NCI-H2227 treated with DMSO at 0.1 percent for 48 hours (cell line): ENCODE measurements around the gene SERPINB8.
A peak's percentile ranks its signal among the peaks of the same experiment; 100 is the strongest.
"Not testable (repeated sequence)": the region's sequence is repeated elsewhere in the genome, so short reads cannot be mapped to it uniquely, and the experiment has no call there.

Experiments used
- DNase-seq: peaks from one replicate; lab custom pipeline; 2025; lab: John Stamatoyannopoulos, UW

The SERPINB8 gene, protein sequence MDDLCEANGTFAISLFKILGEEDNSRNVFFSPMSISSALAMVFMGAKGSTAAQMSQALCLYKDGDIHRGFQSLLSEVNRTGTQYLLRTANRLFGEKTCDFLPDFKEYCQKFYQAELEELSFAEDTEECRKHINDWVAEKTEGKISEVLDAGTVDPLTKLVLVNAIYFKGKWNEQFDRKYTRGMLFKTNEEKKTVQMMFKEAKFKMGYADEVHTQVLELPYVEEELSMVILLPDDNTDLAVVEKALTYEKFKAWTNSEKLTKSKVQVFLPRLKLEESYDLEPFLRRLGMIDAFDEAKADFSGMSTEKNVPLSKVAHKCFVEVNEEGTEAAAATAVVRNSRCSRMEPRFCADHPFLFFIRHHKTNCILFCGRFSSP

DNA sequence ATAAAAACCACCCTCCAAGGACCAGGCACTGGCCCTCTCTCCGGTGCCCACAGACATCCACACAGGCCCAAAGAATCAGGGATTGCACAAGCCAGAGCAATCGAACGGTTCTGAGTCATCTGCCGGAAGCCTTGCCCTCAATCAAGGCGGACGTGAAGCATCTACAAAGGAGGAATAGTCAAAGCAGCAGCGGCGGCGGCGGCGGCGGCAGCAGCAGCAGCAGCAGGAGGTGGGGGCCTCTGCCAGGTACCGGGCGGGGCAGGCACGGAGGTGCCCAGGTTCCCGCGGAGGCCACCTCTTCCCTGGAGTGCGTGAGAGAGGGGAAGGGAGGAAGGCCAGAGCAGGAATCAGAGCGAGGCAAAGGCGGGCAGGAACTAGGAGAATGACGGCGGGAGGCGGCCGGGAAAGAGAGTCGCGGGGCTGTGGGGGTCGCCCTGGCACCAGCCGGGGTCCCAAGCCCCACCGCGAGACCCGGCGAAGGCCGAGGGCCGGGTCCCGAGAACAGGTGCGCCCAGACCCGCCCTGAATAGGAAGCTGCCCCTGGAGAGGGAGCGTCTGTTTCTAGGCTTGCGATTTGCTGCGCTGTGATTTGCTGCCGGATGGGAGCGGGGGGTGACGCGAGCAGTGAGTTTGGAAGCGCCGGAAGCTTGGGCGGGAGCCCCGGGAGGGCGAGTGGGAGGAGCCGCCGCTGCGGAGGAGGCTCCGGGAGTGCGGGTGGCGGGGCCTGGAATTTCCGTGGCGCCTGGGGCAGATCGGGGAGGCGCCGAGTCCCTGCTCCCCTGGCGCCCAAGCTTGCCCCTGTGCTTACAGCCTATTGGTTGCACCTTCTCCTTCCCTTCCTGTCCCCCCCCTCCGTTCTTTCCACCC, at the start of gene SERPINB8:
Gene SERPINB8, plus strand, starts transcription at position 140 of the 867 bp plus-strand sequence. CDS start 8,228 bp downstream, outside the sequence.
- DNase-seq = peak; percentile 93

DNA sequence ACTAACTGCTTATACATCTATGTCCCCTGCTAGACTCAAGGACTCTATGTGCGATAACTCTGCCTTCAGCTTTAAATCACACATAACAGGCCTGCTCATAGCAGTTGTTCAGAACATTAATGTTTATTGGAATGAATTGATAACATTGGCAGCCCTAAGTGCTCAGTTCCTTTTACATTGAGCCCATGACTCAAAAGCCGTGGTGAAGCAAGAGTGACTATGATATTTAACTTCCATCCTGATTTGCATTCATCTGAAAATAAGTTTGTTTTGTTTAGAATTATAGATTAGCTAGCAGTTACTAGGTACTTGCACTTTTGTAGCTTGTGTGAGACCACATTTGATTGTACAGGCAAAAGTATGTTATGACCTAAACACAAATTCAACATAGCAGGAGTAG, 47.8 kb upstream of the SERPINB8 start:
- no peak for DNase-seq

DNA sequence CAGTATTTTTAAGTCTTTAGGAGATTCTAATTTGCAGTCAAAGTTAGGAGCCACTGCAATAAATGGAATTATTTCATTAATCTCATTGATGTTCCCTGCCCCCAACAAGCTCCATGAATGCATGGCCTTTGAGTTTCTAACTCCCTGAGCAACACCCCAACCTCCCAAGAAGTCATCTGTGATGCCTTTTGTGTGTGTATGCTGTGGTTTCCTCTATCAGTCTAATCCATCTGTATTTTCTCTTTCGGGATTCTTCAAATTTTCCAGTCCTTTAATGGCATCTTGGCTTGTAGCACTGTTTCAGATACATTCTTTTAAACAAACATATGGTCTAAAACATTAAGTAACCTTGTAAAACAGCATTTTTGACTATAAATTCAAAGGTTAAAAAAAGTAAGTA, 45.3 kb upstream of the SERPINB8 start:
- DNase-seq = no peak

DNA sequence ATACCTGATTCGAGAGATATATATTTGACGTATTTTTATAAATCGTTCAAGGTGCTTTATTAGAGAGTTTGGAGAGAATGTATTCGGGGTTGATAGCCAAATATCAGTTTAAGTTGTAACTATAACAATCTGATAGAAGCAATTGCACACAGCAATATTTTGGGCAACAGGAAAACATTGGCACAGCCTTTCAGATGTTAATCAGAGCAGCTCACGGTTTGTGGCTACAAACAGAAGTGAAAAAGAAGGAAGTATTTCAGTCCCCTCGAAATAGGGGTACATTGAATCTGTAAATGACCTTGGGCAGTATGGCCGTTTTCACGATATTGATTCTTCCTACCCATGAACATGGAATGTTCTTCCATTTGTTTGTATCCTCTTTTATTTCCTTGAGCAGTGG, 41.5 kb upstream of the SERPINB8 start:
- no peak for DNase-seq

DNA sequence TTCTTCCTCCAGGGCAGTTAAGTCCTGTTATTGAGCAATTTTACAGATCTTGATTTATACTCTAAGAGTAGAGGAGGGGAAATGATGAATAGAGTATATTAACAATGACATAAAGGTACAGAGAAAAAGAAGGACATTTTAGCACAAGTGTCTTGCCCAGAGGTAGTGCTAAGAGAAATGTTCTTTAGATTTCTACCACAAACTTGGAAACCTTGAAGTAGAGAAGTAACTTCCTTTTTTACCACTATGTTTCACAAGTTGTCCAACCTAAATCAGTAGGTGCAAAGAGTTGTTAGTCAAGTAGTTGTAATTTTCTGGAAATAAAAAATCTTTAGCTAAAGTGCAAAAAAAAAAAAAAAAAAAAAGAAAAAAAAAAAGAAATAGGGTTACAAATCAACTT, 40.5 kb upstream of the SERPINB8 start:
- DNase-seq = not testable (repeated sequence)

DNA sequence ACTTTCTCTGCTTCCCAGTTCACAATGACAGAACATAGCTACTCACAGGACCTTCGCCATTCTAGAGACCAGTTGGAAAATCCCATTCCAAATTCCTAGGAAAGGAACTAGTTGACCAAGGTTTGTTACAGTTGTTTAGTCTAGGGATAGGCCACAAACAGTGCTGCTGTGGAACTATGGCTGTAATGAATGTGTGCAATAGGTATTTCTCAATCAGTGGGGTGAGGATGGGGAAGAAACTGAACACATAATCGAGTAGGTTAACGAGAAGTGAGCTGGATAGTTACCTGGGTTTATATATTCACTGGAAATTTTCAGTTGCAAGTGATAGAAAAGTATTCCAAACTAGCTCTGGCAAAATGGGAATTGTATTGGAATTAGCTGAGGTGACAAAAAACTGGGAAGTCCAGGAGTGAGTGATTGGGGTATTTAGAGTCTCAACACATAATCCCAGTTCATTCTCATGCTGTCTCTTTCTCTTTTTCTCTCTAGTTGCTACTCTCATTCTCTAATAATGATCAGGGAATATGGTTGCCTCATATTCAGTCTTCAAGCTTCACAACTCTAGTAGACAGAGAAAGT, 39.0 kb upstream of the SERPINB8 start:
- DNase-seq = no peak

DNA sequence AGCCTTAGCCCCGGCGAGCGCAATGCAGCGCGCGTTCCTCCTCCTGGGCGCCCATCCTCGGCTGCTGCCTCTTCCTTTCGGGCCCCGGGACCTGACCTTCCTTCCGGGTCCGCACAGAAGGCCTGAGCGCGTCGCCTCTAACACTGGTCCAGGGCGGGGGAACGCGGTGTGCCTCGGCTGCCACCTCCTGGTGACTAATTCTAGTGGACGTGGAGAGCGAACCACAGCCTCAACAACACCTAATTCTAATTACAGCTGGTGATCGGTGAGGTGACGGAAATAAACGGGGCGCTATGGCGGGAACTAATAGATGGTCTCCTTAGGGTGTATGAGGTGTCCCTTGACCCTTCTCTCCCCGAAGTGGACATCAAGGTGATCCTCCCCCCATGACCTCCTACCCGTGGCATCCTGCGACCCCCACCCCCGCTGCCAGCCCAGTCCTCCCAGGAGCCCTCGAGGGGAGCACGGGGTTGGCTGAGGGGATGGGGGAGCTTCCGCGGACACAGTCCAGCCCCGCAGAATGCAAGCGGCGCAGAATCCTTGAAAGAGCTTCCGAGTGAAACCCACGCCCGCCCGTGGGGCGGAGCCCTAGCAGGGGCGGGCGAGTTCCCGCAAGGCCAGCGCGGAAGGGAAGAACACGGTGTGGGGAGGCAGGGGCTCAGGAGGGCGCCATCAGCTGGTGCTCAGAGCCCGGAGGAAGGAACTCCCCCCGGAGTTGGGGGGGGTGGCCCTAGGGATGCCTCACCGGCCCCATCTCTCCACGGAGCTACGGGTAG, 33.5 kb upstream of the SERPINB8 start:
- DNase-seq = peak; percentile 77

DNA sequence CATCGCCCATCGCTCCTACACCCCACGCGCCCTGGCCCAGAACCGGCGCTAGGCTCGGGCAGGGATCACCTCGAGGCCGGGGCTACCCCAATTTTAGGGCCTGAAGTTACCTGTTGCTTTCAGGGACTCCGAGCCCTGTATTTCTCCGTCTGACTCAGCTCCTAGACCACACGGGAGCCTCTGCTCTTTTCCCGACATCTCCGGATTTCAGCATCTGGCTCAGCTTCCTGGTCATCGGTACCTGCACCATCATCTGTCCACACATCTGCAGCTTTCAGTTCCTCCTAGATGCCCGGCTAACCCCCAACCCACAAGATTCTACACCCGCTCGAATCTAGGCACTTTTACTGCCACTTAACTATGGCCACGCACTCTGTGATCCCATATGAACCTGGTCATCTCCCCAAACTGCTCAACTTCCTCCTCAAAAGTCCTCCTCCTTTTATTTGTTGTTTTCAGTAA, 32.9 kb upstream of the SERPINB8 start:
- DNase-seq = no peak

DNA sequence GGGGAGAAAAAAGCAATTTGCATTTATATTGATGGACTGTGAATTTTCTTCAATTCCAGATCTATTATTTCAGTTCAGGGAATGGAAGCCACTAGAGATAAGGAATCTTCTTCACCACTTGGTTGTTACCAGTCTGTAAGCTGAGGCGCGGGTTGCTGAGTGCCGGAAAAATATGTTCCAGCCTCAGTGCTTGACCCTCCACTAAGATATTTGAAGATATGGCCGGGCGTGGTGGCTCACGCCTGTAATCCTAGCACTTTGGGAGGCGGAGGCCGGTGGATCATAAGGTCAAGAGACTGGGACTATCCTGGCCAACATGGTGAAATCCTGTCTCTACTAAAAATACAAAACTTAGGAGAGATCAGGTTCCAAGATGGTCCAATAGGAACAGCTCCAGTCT, 29.9 kb upstream of the SERPINB8 start:
- no peak for DNase-seq

DNA sequence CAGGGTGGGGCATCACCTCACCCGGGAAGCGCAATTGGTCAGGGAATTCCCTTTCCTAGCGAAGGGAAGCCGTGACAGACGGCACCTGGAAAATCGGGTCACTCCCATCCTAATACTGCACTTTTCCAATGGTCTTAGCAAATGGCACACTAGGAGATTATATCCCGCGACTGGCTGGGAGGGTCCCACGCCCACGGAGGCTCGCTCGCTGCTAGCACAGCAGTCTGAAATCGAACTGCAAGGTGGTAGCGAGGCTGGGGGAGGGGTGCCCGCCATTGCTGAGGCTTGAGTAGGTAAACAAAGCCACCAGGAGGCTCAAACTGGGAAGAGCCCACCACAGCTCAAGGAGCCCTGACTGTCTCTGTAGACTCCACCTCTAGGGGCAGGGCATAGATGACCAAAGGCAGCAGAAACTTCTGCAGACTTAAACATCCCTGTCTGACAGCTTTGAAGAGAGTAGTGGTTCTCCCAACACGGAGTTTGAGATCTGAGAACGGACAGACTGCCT, 29.3 kb upstream of the SERPINB8 start:
- not testable (repeated sequence) for DNase-seq

DNA sequence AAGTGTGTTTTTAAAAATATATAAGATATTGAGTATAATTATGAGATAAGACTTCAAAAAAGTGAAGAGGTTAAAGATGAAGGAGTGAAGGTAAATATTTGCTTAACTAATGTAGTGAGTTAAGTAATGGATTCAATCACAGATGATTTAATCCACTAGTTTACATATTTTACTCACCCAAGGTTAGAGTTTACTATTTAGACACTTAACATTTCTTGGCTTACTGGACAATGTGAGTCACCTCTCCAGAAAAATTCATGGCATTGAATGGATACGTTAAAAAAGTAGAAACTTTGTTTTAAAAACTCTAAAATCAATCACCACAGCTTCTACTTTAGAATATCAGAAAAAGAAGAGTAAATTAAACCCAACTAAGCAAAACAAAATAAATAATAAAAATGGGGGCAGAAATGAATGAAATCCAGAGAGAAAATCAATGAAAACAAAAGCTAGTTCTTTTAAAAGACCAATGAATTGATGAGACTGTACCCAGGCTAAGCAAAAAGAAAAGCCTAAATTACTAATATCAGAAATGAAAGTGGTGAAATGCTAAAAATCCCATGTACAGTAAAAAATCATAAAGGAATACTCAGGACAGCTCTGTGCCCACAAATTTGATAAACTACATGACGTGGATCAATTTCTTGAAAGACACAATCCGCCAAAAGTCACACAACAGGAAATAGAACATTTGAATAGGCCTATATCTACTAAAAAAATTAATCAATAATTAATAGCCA, 22.7 kb upstream of the SERPINB8 start:
- no peak for DNase-seq

DNA sequence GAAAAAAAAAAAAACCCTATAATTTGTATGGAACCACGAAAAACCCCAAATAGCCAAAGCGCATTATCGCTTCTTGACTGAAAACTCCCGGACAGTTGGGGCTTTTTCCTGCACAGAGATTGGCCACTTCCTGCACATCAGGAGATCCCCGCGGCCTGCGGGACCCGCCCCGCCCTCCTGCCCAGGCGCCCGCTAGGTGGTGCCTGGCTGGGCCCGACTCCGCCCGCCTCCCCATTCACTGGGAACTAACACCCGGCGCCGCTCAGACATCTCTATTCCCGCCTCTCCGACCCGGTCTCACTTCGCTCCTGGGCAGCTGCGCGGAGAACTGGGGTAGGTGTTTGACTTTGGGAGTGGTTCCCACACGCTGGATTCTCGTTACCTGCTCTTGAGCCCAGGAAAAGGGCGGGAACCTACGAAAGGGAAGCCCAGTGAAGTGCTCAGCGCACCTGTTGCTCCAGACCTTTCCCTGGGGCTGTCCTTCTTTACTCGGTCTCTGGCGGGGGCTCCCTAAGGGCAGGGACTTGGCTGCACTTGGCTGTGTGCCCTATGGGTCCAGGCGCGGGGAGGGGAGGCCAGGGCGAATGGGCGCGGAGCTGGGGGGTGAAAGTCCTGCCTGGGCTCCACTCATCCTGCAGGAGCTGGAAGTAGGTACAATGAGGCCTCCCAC, 20.7 kb upstream of the SERPINB8 start, which contains the start of gene HMSD:
Gene HMSD, plus strand, starts transcription at position 234 of the 670 bp plus-strand sequence. CDS start 4,155 bp downstream, outside the sequence.
- peak; percentile 48 for DNase-seq

DNA sequence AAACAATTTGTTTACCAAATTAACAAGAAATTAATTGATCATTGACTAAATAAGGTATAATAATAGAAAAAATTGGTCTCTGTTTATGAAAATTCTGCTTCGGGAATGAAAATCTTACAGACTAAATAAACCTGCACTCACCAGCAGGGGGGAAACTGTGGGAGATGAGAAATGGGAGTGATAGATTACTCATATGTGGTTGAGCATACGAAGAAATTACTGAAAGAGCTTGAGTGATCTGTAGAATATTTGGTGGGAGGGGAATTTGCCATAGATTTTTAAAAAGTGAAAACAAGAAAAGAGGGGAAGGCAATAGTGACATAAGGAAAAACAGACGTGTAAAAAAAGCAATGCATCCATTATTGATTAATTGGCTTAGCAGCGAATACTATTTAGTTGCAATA, 18.6 kb upstream of the SERPINB8 start:
- DNase-seq = no peak

DNA sequence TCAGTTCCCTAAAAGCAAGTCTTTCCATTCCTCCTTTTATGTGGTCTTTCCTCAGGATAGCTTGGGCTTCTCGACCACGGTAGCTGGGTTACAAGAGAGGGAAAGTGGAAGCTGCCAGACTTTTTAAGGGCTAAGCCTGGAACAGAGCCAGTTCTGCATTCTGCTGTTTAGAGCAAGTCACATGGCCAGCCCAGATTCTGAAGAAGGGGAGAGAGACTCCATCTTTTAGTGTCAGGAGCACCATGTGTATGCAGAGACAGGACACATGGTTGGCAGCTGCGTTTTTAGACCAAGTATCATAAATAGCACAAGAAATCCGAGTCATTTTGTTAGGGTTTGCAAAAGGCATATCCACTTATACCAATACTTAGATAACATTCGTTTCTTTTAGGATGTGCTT, 16.1 kb upstream of the SERPINB8 start:
- no peak for DNase-seq

DNA sequence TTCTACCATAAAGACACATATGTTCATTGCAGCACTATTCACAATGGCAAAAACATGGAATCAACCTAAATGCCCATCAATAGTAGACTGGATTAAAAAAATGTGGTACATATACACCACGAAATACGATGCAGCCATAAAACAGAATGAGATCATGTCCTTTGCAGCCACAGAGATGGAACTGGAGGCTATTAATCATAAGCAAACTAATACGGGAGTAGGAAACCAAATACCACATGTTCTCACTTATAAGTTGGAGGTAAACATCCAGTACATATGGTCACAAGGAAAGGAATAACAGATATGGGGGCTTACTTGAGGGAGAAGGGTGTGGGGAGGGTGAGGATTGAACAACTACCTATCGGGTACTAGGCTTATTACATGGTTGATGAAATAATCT, 13.1 kb upstream of the SERPINB8 start:
- DNase-seq = no peak

DNA sequence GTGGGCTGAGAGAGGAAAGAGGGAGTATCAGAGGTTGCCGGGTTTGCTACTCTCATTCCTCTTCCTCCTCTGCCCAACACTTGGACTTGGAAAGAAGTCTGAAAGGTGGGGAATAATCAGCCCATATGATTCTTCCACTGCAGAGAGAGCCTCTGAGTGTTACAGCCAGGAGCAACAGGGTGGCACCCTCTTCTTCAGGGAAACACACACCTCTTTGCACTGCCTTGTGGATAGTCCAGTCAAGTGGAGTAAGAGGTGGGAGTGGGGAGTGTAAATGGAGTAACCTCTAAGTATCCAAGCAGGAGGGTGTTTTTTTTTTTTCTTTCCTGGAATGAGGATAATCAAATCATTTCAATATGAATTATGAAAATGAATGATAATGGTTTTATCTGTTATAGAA, 9.0 kb upstream of the SERPINB8 start:
- DNase-seq = no peak

DNA sequence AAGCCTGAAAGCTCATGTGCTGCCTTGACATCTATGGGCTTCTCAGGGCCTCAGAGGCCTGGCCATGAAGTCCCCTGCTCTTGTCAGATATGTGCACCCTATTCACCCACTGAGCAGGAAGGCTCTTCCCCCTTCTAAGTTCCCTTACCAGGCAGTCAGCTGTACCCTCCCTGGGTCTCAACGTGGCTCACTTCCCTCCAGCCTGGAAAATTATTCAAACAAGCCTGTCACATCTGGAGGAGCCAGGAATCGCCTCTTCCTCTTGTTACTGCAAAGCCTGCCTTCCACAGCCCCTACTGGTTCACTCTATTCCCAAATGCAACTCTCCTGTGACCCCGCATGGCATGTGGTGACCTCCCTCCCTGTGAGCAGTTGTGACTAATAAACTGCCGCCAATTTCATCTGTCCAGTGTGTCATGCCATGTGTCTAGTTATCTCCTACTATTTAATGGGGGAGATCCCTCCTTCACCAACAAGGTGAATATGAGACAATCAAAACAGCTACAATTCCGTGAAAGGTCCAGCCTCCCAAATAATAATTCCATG, 8.4 kb upstream of the SERPINB8 start:
- DNase-seq = no peak

DNA sequence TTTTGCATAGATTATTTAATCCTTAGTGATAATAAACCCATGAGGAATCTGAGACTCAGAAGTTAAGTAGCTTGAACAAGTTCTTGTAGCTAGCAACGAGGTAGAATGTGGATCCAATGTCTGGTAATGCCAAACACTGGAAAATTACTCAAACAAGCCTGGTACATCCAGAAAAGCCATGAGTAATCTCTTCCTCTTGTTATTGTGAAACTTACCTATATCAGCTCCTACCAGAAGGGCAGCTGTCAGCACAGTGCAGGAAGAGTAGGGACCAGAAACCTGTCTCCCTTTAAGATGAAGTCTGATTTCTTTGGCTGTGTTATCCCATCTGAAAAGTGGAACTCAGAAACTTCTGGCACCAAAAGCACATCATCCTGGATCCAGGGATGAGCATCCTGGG, 7.7 kb upstream of the SERPINB8 start:
- DNase-seq = no peak

DNA sequence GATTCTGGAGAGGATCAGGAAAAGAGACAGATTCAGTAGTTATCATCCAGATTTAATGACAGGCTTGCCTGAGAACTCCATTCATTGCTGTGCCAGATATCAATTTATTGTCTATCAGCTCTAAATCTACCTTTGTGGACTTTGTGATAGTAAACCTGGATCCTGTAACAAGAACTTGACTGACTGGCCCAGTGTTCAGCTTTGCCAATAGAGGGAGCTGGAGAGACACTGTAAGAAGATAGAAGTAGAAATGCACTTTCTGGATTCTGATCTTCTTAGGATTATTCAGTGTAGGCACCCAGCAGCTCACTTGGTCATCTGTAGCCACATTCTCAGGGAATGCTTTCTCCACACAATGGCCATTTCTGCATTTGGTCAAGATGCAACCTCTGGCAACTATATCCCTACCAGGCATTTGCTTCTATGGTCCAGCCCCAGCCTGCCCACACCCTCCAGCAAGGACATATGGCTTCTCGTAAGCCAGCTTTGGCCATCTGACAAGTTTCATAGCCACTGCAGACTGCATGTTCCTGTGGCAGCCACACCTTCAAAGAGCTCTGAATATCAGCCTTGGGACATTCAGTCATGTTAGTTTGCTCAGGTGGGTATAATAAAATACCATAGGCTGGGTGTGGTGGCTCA, 6.1 kb upstream of the SERPINB8 start:
- peak; percentile 44 for DNase-seq
